ENCODE measurements around the gene FAM53A. TPM values are rescaled to one million over a fixed set of nuclear protein-coding genes. Genes with fewer than 3 reads are reported as not detected.

The FAM53A gene
- total RNA-seq, 1 experiment from 2014 or later = 1.6 TPM

GRCh38 chr4:1669850-1670249 is 14.3 kb downstream of the FAM53A start:
- no peak overlapping the region for H3K27ac ChIP-seq (ENCODE audit: low read depth, low read length, poor library complexity, severe bottlenecking)
- TF ChIP-seq CTCF (conservative IDR thresholded peaks at IDR 0.05; ENCODE audit: low read depth, low read length) (no peak), EZH2 (IDR thresholded peaks at IDR 0.05; ENCODE audit: borderline replicate concordance, low read depth, low read length, poor library complexity, severe bottlenecking) (no peak)
- H3K4me3 ChIP-seq (ENCODE audit: low read depth, low read length, poor library complexity, severe bottlenecking) = no peak overlapping the region
- POLR2A ChIA-PET (ENCODE audit: low non-redundant PET) = no interaction called here
- CTCF ChIA-PET = no interaction called here
- H3K27me3 ChIP-seq (replicated peaks; ENCODE audit: insufficient read depth, low read depth, low read length, poor library complexity) = no peaks in the 10 kb centered on the region
- no TSS peak for BruUV-seq (replicated peaks)
- DNase-seq (ENCODE audit: low spot score) = no peak
- no peaks in the 10 kb centered on the region for H3K4me1 ChIP-seq (ENCODE audit: insufficient read depth, low read length, poor library complexity, severe bottlenecking)
- H3K9me3 ChIP-seq (ENCODE audit: low read depth, low read length, poor library complexity, severe bottlenecking) = no peaks in the 10 kb centered on the region
- intact Hi-C loops (cut with micrococcal nuclease; ENCODE audit: unreplicated experiment) = no loop called here
- no peaks in the 10 kb centered on the region for H3K36me3 ChIP-seq (ENCODE audit: insufficient read depth, low read length, poor library complexity, severe bottlenecking)

- TF ChIP-seq EZH2 (IDR thresholded peaks at IDR 0.05; ENCODE audit: borderline replicate concordance, low read depth, low read length, poor library complexity, severe bottlenecking) (no peak), CTCF (conservative IDR thresholded peaks at IDR 0.05; ENCODE audit: low read depth, low read length) (no peak)
- no TSS peak for BruUV-seq (replicated peaks)
- Histone ChIP-seq H3K27ac (ENCODE audit: low read depth, low read length, poor library complexity, severe bottlenecking) (no peak overlapping the region), H3K9me3 (ENCODE audit: low read depth, low read length, poor library complexity, severe bottlenecking) (no peaks in the 10 kb centered on the region), H3K4me3 (ENCODE audit: low read depth, low read length, poor library complexity, severe bottlenecking) (no peak overlapping the region), H3K4me1 (ENCODE audit: insufficient read depth, low read length, poor library complexity, severe bottlenecking) (no peaks in the 10 kb centered on the region), H3K36me3 (ENCODE audit: insufficient read depth, low read length, poor library complexity, severe bottlenecking) (no peaks in the 10 kb centered on the region), H3K27me3 (replicated peaks; ENCODE audit: insufficient read depth, low read depth, low read length, poor library complexity) (no peaks in the 10 kb centered on the region)
- CTCF ChIA-PET = no interaction called here
- intact Hi-C loops (cut with micrococcal nuclease; ENCODE audit: unreplicated experiment) = no loop called here
- POLR2A ChIA-PET (ENCODE audit: low non-redundant PET) = no interaction called here
- no peak for DNase-seq (ENCODE audit: low spot score)
Observed at GRCh38 chr4:1669270-1669669, 14.8 kb downstream of the FAM53A start.

- Histone ChIP-seq H3K36me3 (ENCODE audit: insufficient read depth, low read length, poor library complexity, severe bottlenecking) (no peaks in the 10 kb centered on the region), H3K9me3 (ENCODE audit: low read depth, low read length, poor library complexity, severe bottlenecking) (no peaks in the 10 kb centered on the region), H3K27me3 (replicated peaks; ENCODE audit: insufficient read depth, low read depth, low read length, poor library complexity) (no peaks in the 10 kb centered on the region), H3K4me1 (ENCODE audit: insufficient read depth, low read length, poor library complexity, severe bottlenecking) (no peaks in the 10 kb centered on the region), H3K4me3 (ENCODE audit: low read depth, low read length, poor library complexity, severe bottlenecking) (no peak overlapping the region), H3K27ac (ENCODE audit: low read depth, low read length, poor library complexity, severe bottlenecking) (no peak overlapping the region)
- CTCF ChIA-PET = no interaction called here
- POLR2A ChIA-PET (ENCODE audit: low non-redundant PET) = no interaction called here
- BruUV-seq (replicated peaks) = no TSS peak
- no peak for DNase-seq (ENCODE audit: low spot score)
- intact Hi-C loops (cut with micrococcal nuclease; ENCODE audit: unreplicated experiment) = no loop called here
- no peak for TF ChIP-seq CTCF (conservative IDR thresholded peaks at IDR 0.05; ENCODE audit: low read depth, low read length)
- TF ChIP-seq EZH2 (IDR thresholded peaks at IDR 0.05; ENCODE audit: borderline replicate concordance, low read depth, low read length, poor library complexity, severe bottlenecking) = no peak
Observed at GRCh38 chr4:1668488-1668840, 15.6 kb downstream of the FAM53A start.
